Endothelial cell of umbilical vein (primary cell): Measurements from ENCODE around the gene AKAP17A. TPM values are rescaled to one million over a fixed set of nuclear protein-coding genes. Genes with fewer than 3 reads are reported as not detected.

ENCODE experiments used
- BruUV-seq: library from RNA; stranded (reverse); fragments of 400-500 nt; replicated peaks from 2 replicates; lab custom pipeline; 2021; lab: Mats Ljungman, UMichigan
- CTCF ChIA-PET: fragments of 300-600, 350-600 bp; sonication (Branson Sonifier 250); formaldehyde crosslinking; loops from one replicate; lab custom pipeline; 2021; ENCODE audit warnings: antibody characterized with exemption, inconsistent platforms; lab: Charles Lee
- POLR2A ChIA-PET: fragments of 300-600, 350-600 bp; sonication (Branson Sonifier 250); formaldehyde crosslinking; loops from one replicate; lab custom pipeline; 2021; ENCODE audit warnings: antibody characterized with exemption, inconsistent platforms; lab: Charles Lee
- DNase-seq: peaks from one replicate; pipeline ENCODE4 v3.0.0-alpha.2; 2011; ENCODE audit warnings: low read depth, low spot score
- FAIRE-seq: peaks from 2 replicates; lab custom pipeline; 2011; peaks lifted over from hg19 to GRCh38; lab: Jason Lieb, UNC
- H2AFZ ChIP-seq: 2 replicates; pipeline ENCODE4 v1.6.0; 2012; ENCODE audit warnings: low read depth, low read length, control low read depth, inconsistent platforms
- H3K27ac ChIP-seq: 2 replicates; pipeline ENCODE4 v1.5.1; 2011; ENCODE audit warnings: low read depth, mild to moderate bottlenecking, control low read depth, low read length, moderate library complexity; ENCODE audit not compliant: insufficient read depth
- H3K27me3 ChIP-seq, 2 experiments: 2 replicates each; pipeline versions ENCODE4 v1.6.0 to v1.6.1; 2011; ENCODE audit warnings: low read length in 2 of 2, mixed read lengths in 1 of 2; ENCODE audit not compliant: control insufficient read depth in 2 of 2, insufficient read depth in 2 of 2
- H3K36me3 ChIP-seq, 2 experiments: 2 replicates in 1 of 2; 3 replicates in 1 of 2; pipeline ENCODE4 v1.5.1; 2011; ENCODE audit warnings: low read length in 2 of 2, mild to moderate bottlenecking in 1 of 2, moderate library complexity in 1 of 2; ENCODE audit not compliant: control insufficient read depth in 2 of 2, insufficient read depth in 2 of 2; ENCODE audit errors: extremely low read depth in 1 of 2
- H3K4me1 ChIP-seq: 3 replicates; pipeline ENCODE4 v1.5.1; 2011; ENCODE audit warnings: mild to moderate bottlenecking, low read length; ENCODE audit not compliant: control insufficient read depth, insufficient read depth; ENCODE audit errors: extremely low read depth
- H3K4me2 ChIP-seq: 2 replicates; pipeline ENCODE4 v1.6.1; 2011; ENCODE audit warnings: low read length, control low read depth, mixed read lengths; ENCODE audit not compliant: insufficient read depth
- H3K4me3 ChIP-seq, 3 experiments: fragments of 200-600 bp in 1 of 3; sonication (generic), shearing (Covaris generic) in 1 of 3; replicated peaks in 1 of 3; 2 replicates each; pipeline ENCODE4 v1.5.1; 2011 to 2016; ENCODE audit warnings: control low read depth in 3 of 3, low read length in 3 of 3, mild to moderate bottlenecking in 2 of 3, inconsistent platforms in 1 of 3, low read depth in 1 of 3, moderate library complexity in 1 of 3; ENCODE audit not compliant: insufficient read depth in 1 of 3
- H3K79me2 ChIP-seq: 2 replicates; pipeline ENCODE4 v1.6.0; 2012; ENCODE audit warnings: low read length, inconsistent platforms; ENCODE audit not compliant: control insufficient read depth, insufficient read depth
- H3K9ac ChIP-seq: replicated peaks from 2 replicates; pipeline ENCODE3; 2011; ENCODE audit warnings: low read length, control low read depth; ENCODE audit not compliant: insufficient read depth; ENCODE audit errors: extremely low read depth
- H3K9me1 ChIP-seq: replicated peaks from 3 replicates; pipeline ENCODE4 v1.6.0; 2011; ENCODE audit warnings: mild to moderate bottlenecking, low read length; ENCODE audit not compliant: control insufficient read depth, insufficient read depth; ENCODE audit errors: extremely low read depth
- H3K9me3 ChIP-seq: replicated peaks from 2 replicates; pipeline ENCODE4 v1.5.1; 2012; ENCODE audit warnings: low read length, inconsistent platforms; ENCODE audit not compliant: control insufficient read depth, insufficient read depth
- H4K20me1 ChIP-seq: replicated peaks from 2 replicates; pipeline ENCODE3; 2011; ENCODE audit warnings: mild to moderate bottlenecking, low read length; ENCODE audit not compliant: control insufficient read depth, insufficient read depth; ENCODE audit errors: extremely low read depth
- EZH2 ChIP-seq: IDR thresholded peaks from 2 replicates; pipeline ENCODE4 v1.6.1; 2012; ENCODE audit warnings: borderline replicate concordance, low read depth, mild to moderate bottlenecking, moderate library complexity, low read length, inconsistent platforms; ENCODE audit not compliant: severe bottlenecking
- FOS ChIP-seq: IDR thresholded peaks from 2 replicates; pipeline ENCODE4 v1.6.1; 2011; ENCODE audit warnings: mild to moderate bottlenecking, low read length, moderate library complexity, borderline replicate concordance; ENCODE audit not compliant: insufficient read depth
- GATA2 ChIP-seq: IDR thresholded peaks from 2 replicates; pipeline ENCODE4 v1.7.0; 2011; ENCODE audit warnings: low read depth, mild to moderate bottlenecking, moderate library complexity, mixed read lengths, low read length; ENCODE audit not compliant: insufficient read length, insufficient read depth
- JUN ChIP-seq: IDR thresholded peaks from 2 replicates; pipeline ENCODE4 v1.6.1; 2011; ENCODE audit warnings: borderline replicate concordance, low read depth; ENCODE audit not compliant: insufficient read length, insufficient read depth
- MYC ChIP-seq: IDR thresholded peaks from one replicate; pipeline ENCODE4 v1.6.1; 2011; ENCODE audit warnings: mild to moderate bottlenecking, low read depth, low read length
- POLR2A ChIP-seq: IDR thresholded peaks from 2 replicates; pipeline ENCODE4 v1.6.1; 2012; ENCODE audit warnings: low read depth, mild to moderate bottlenecking, control low read depth, low read length
- POLR2AphosphoS5 ChIP-seq: IDR thresholded peaks from 2 replicates; pipeline ENCODE4 v1.6.1; 2012; ENCODE audit warnings: low read depth, mild to moderate bottlenecking, control low read depth, low read length, moderate library complexity; ENCODE audit not compliant: insufficient read depth
- dilution Hi-C: fragments of 300-500 bp; cut with MboI; formaldehyde crosslinking; loops from one replicate; pipeline ENCODE4 v1.15.0; 2019; ENCODE audit warnings: low sequenced_read_pairs; ENCODE audit not compliant: extremely low pct_ligation_motif_present
- intact Hi-C: fragments of 100-400 bp; cut with micrococcal nuclease; formaldehyde crosslinking; loops from one replicate; pipeline ENCODE4 v1.10.0; 2022
- polyA plus RNA-seq, 4 experiments: library from polyadenylated mRNA; depleted of rRNA in 3 of 4; stranded (reverse) in 3 of 4; unstranded in 1 of 4; fragments of >200 nt; gene quantifications; 2 replicates each; pipeline versions ENCODE4 v1.2.1 to v1.2.3, GENCODE V29; 2011 to 2012; ENCODE audit warnings: missing spikeins in 1 of 4
- total RNA-seq: library from RNA; stranded (reverse); gene quantifications from 2 replicates; pipeline ENCODE4 v1.2.3, GENCODE V29; 2021
- TF ChIP-seq, protein P1 (sequence below): IDR thresholded peaks from 2 replicates; pipeline ENCODE4 v1.6.1; 2011; ENCODE audit not compliant: insufficient read depth, insufficient read length
- TF ChIP-seq, protein P2 (sequence below), 2 donors: IDR thresholded peaks; 1 replicate in 1 of 2; 2 replicates in 1 of 2; pipeline ENCODE4 v1.5.1; 2011; ENCODE audit warnings: low read length in 2 of 2, mild to moderate bottlenecking in 2 of 2, moderate library complexity in 2 of 2, control low read depth in 1 of 2, inconsistent platforms in 1 of 2, low read depth in 1 of 2; ENCODE audit not compliant: insufficient read depth in 1 of 2; ENCODE audit errors: extremely low read depth in 1 of 2

AKAP17A gene
- total and polyA plus RNA-seq, 2 donors (not counting 3 experiments of a cell fraction or from before 2014, with no cell fraction given) = 25.9 to 45.5 TPM

DNA sequence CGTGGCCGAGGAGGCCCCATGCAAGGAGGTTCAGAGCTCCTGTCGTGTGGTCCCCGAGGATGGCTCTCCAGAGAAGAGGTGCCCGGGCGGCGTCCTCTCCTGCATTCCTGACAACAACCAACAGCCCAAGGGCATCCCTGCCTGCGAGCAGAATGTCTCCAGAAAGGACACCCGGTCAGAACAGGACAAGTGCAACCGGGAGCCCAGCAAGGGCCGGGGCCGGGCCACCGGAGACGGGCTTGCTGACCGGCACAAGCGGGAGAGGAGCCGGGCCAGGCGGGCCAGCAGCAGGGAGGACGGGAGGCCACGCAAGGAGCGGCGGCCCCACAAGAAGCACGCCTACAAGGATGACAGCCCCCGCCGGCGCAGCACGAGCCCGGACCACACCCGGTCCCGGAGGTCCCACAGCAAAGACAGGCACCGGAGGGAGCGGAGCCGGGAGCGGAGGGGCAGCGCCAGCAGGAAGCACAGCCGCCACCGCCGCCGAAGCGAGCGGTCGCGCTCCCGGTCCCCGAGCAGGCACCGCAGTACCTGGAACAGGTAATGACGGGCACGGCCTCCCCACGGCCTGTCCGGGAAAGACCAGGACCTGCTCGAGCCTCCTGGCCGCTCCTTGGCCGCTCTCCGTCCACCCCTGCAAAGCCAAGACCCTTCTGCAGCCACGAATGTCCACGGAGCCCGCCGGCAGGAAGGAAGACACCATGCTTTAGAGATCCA, 9.8 kb downstream of the AKAP17A start:
- dilution Hi-C loops = no loop called here
- Histone ChIP-seq H3K27ac (no peak overlapping the region), H2AFZ (no peak overlapping the region), H3K9ac (no peak overlapping the region), H3K36me3 (peaks cover 26 to 51% of the 10 kb centered on the region in 2 experiments), H3K9me1 (no peaks in the 10 kb centered on the region), H3K27me3 (no peaks in the 10 kb centered on the region), H3K9me3 (no peaks in the 10 kb centered on the region), H3K4me1 (no peaks in the 10 kb centered on the region), H3K79me2 (peaks cover 11% of the 10 kb centered on the region), H3K4me3 (no peak overlapping the region), H4K20me1 (no peaks in the 10 kb centered on the region), H3K4me2 (no peak overlapping the region)
- no peak for TF ChIP-seq POLR2AphosphoS5
- TF ChIP-seq MYC = no peak
- TF ChIP-seq EZH2 = no peak
- no peak for TF ChIP-seq FOS
- no peak for TF ChIP-seq JUN
- TF ChIP-seq, protein P1, sequence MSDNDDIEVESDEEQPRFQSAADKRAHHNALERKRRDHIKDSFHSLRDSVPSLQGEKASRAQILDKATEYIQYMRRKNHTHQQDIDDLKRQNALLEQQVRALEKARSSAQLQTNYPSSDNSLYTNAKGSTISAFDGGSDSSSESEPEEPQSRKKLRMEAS = no peak
- no peak for TF ChIP-seq GATA2
- TF ChIP-seq, protein P2, sequence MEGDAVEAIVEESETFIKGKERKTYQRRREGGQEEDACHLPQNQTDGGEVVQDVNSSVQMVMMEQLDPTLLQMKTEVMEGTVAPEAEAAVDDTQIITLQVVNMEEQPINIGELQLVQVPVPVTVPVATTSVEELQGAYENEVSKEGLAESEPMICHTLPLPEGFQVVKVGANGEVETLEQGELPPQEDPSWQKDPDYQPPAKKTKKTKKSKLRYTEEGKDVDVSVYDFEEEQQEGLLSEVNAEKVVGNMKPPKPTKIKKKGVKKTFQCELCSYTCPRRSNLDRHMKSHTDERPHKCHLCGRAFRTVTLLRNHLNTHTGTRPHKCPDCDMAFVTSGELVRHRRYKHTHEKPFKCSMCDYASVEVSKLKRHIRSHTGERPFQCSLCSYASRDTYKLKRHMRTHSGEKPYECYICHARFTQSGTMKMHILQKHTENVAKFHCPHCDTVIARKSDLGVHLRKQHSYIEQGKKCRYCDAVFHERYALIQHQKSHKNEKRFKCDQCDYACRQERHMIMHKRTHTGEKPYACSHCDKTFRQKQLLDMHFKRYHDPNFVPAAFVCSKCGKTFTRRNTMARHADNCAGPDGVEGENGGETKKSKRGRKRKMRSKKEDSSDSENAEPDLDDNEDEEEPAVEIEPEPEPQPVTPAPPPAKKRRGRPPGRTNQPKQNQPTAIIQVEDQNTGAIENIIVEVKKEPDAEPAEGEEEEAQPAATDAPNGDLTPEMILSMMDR (IDR thresholded peaks at IDR 0.05; ENCODE audit: extremely low read depth in 1 of 2, insufficient read depth in 1 of 2, low read depth in 1 of 2, low read length in 2 of 2) = no peak
- no peak for TF ChIP-seq POLR2A
- ChIA-PET POLR2A (no interaction called here), CTCF (no interaction called here)
- DNase-seq (no peak), FAIRE-seq (no peak)
- intact Hi-C loops = no loop called here
- no TSS peak for BruUV-seq
